Ovary (tissue), 9 donors: Measurements from ENCODE around the gene ARGFX. TPM values are rescaled to one million over a fixed set of nuclear protein-coding genes. Genes with fewer than 3 reads are reported as not detected.
A peak's percentile ranks its signal among the peaks of the same experiment; 100 is the strongest.
"Not testable (repeated sequence)": the region's sequence is repeated elsewhere in the genome, so short reads cannot be mapped to it uniquely, and the experiment has no call there.

Source experiments
- DNase-seq, 5 donors: peaks; one replicate each; pipeline ENCODE4 v3.0.0-alpha.2; 2019 to 2020
- H3K27ac ChIP-seq, 2 donors: fragments of 200-600 bp; one replicate each; pipeline versions ENCODE4 v1.5.1 to v1.8.0; 2019 to 2022
- H3K27me3 ChIP-seq: fragments of 200-600 bp; one replicate; pipeline ENCODE4 v1.8.0; 2022
- H3K36me3 ChIP-seq: fragments of 200-600 bp; sonication (generic); one replicate; pipeline ENCODE4 v1.5.1; 2019
- H3K4me1 ChIP-seq: one replicate; pipeline ENCODE4 v1.8.1; 2013; ENCODE audit warnings: mild to moderate bottlenecking, moderate library complexity; ENCODE audit not compliant: insufficient read depth
- H3K4me3 ChIP-seq: fragments of 200-600 bp; sonication (generic); one replicate; pipeline ENCODE4 v1.5.1; 2017
- H3K9me3 ChIP-seq, 2 donors: fragments of 200-600 bp in 1 of 2; sonication (generic) in 1 of 2; one replicate each; pipeline versions ENCODE4 v1.5.1 to v1.8.1; 2013 to 2019; ENCODE audit warnings: mild to moderate bottlenecking in 1 of 2, moderate library complexity in 1 of 2
- EP300 ChIP-seq: sonication (generic); formaldehyde crosslinking; IDR thresholded peaks from one replicate; pipeline ENCODE4 v1.6.1; 2017; ENCODE audit warnings: antibody characterized with exemption
- POLR2A ChIP-seq: fragments of 450-650 bp; IDR thresholded peaks from one replicate; pipeline ENCODE4 v1.6.1; 2017; ENCODE audit warnings: antibody characterized with exemption, mild to moderate bottlenecking, moderate library complexity
- WGBS, 3 donors: extraction: QIAGEN DNeasy Blood & Tissue Kit in 1 of 3; methylation state at CpG; one replicate each; pipeline versions ENCODE4 v1.1.5 to v1.1.7; 2013 to 2017; 5-methylcytosine and 5-hydroxymethylcytosine counted together
- intact Hi-C, 4 donors: fragments of 100-400 bp; cut with DNase I; formaldehyde crosslinking; loops; one replicate each; pipeline versions ENCODE4 v1.11.0 to v1.15.1; 2022 to 2023
- polyA plus RNA-seq, 2 donors: library from polyadenylated mRNA; stranded (reverse); fragments of 200-250 nt in 1 of 2; fragments of 350-450 nt in 1 of 2; fragmentation: Illumina TruSeq in 1 of 2; extraction: RNeasy Lipid Tissue Mini Kit (QIAGEN cat#74804) in 1 of 2; gene quantifications; one replicate each; pipeline ENCODE4 v1.2.3, GENCODE V29; 2013 to 2014
- total RNA-seq, 7 donors: library from RNA; depleted of rRNA in 2 of 7; stranded (reverse); fragments of >200 nt in 2 of 7; fragmentation: NEBNext Ultra II Directional in 3 of 7; extraction: Animal tissue kit (Norgen Biotek cat#: 25700) in 3 of 7; gene quantifications; one replicate each; pipeline versions ENCODE4 v1.1.0 to v1.2.4, GENCODE V29; 2016 to 2023
- TF ChIP-seq, protein P1 (sequence below), 3 donors: fragments of 450-650 bp in 2 of 3; fragments of 200-600 bp in 1 of 3; IDR thresholded peaks; one replicate each; pipeline versions ENCODE4 v1.5.1 to v1.8.0; 2016 to 2022; ENCODE audit warnings: antibody characterized with exemption in 3 of 3, mild to moderate bottlenecking in 1 of 3
- donor health status: DM: no; HTN: no; CAD: no; lungs with moderate emphysema.
- donor health status: DM: no; HTN: no; CAD: no.
- donor health status: Bipolar disorder and iron deficiency.
- donor health status: DM: yes; HTN: yes; CAD: no.
- donor health status: DM: no; HTN: no; CAD: no.
- donor health status: DM: yes; HTN: yes; CAD: no.

ARGFX gene
- total and polyA plus RNA-seq, 9 donors: not detected

- H3K4me3 ChIP-seq: no peak overlapping the region
- TF ChIP-seq POLR2A: no peak
- TF ChIP-seq, protein P1, sequence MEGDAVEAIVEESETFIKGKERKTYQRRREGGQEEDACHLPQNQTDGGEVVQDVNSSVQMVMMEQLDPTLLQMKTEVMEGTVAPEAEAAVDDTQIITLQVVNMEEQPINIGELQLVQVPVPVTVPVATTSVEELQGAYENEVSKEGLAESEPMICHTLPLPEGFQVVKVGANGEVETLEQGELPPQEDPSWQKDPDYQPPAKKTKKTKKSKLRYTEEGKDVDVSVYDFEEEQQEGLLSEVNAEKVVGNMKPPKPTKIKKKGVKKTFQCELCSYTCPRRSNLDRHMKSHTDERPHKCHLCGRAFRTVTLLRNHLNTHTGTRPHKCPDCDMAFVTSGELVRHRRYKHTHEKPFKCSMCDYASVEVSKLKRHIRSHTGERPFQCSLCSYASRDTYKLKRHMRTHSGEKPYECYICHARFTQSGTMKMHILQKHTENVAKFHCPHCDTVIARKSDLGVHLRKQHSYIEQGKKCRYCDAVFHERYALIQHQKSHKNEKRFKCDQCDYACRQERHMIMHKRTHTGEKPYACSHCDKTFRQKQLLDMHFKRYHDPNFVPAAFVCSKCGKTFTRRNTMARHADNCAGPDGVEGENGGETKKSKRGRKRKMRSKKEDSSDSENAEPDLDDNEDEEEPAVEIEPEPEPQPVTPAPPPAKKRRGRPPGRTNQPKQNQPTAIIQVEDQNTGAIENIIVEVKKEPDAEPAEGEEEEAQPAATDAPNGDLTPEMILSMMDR (IDR thresholded peaks at IDR 0.05): no peak
- TF ChIP-seq EP300: no peak
- no peak overlapping the region for H3K27ac ChIP-seq
- H3K36me3 ChIP-seq: no peaks in the 10 kb centered on the region
- no peaks in the 10 kb centered on the region for H3K4me1 ChIP-seq
- no peak for DNase-seq
- WGBS, 3 donors: 50 to 73% (median 61%) methylated on average over 6 of the region's 6 CpGs
- no peaks in the 10 kb centered on the region for H3K27me3 ChIP-seq
- intact Hi-C loops: no loop called here
- H3K9me3 ChIP-seq: no peaks in the 10 kb centered on the region
Measured at GRCh38 chr3:121574449-121574848, 6.7 kb downstream of the ARGFX start.

DNA sequence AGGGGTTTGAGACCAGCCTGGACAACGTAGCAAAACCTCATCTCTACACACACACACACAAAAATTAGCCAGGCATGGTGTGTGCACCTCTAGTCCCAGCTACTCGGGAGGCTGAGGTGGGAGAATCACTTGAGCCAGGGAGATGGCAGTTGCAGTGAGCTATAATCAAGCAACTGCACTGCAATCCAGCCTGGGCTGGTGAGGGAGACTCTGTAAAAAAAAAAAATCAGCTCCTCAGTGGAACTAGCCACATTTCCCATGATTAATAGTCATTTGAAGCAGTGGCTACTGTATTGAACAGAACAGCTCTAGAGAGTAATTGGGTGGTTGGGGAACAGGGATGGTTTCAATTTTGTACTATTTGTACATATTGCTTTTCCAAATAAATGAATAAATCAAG, 13.9 kb downstream of the ARGFX start:
- Histone ChIP-seq H3K9me3 (no peaks in the 10 kb centered on the region), H3K36me3 (no peaks in the 10 kb centered on the region), H3K4me3 (no peak overlapping the region), H3K27ac (no peak overlapping the region), H3K27me3 (no peaks in the 10 kb centered on the region), H3K4me1 (no peaks in the 10 kb centered on the region)
- TF ChIP-seq, protein P1 (IDR thresholded peaks at IDR 0.05): no peak
- TF ChIP-seq POLR2A: no peak
- no peak for TF ChIP-seq EP300
- DNase-seq: no peak
- intact Hi-C loops: no loop called here
- 25 to 54% (median 28%) methylated on average over 2 of the region's 2 CpGs for WGBS, 3 donors

- H3K36me3 ChIP-seq: no peaks in the 10 kb centered on the region
- no peaks in the 10 kb centered on the region for H3K4me1 ChIP-seq
- H3K27me3 ChIP-seq: no peaks in the 10 kb centered on the region
- 81 to 91% (median 88%) methylated on average over 1 of the region's 1 CpG for WGBS, 3 donors
- no peaks in the 10 kb centered on the region for H3K9me3 ChIP-seq
- DNase-seq: no peak
- no peak for TF ChIP-seq POLR2A
- no peak for TF ChIP-seq EP300
- H3K4me3 ChIP-seq: no peak overlapping the region
- intact Hi-C loops: no loop called here
- H3K27ac ChIP-seq: no peak overlapping the region
Measured at GRCh38 chr3:121584418-121584817, 16.7 kb downstream of the ARGFX start.

GRCh38 chr3:121592856-121593702, 25.3 kb downstream of the ARGFX start, which contains the start of gene FBXO40:
FBXO40 (plus strand) TSS chr3:121593379; CDS start chr3:121620576, 27,197 bp downstream.
- TF ChIP-seq EP300 (no peak), POLR2A (no peak)
- TF ChIP-seq, protein P1 (IDR thresholded peaks at IDR 0.05): no peak
- peak; percentile 16 to 36 (median 18) for DNase-seq
- intact Hi-C loops: no loop called here
- H3K27me3 ChIP-seq: no peaks in the 10 kb centered on the region
- H3K4me1 ChIP-seq: peaks cover 2% of the 10 kb centered on the region
- no peak within 1 kb of the TSS for H3K4me3 ChIP-seq
- H3K27ac ChIP-seq: peak within 1 kb of the TSS in 1 of 2 donors; percentile 18
- H3K36me3 ChIP-seq: no peaks in the 10 kb centered on the region
- no peaks in the 10 kb centered on the region for H3K9me3 ChIP-seq
- 13 to 22% (median 18%) methylated on average over 11 of the region's 11 CpGs for WGBS, 3 donors

- H3K27ac ChIP-seq, H3K4me3 ChIP-seq, H3K4me1 ChIP-seq, H3K27me3 ChIP-seq, intact Hi-C loops, H3K36me3 ChIP-seq, DNase-seq, H3K9me3 ChIP-seq: not testable (repeated sequence)
- 93 to 97% (median 95%) methylated on average over 4 of the region's 4 CpGs for WGBS, 3 donors
Measured at GRCh38 chr3:121593806-121594205, 26.1 kb downstream of the ARGFX start.
